ENCODE results near the gene ZBTB7C.

The ZBTB7C gene

GRCh38 chr18:48392268-48392667 lies 16.9 kb downstream of the ZBTB7C start:
- in situ Hi-C loops (cut with MboI; ENCODE audit: low sequenced_read_pairs, unreplicated experiment): no loop called here
- DNase-seq (ENCODE audit: low spot score): no peak
- no peak for TF ChIP-seq CTCF (IDR thresholded peaks at IDR 0.05; ENCODE audit: borderline replicate concordance, control extremely low read depth, extremely low read depth, insufficient read depth, missing control alignments)

- in situ Hi-C loops (cut with MboI; ENCODE audit: low sequenced_read_pairs, unreplicated experiment): no loop called here
- no peak for TF ChIP-seq CTCF (IDR thresholded peaks at IDR 0.05; ENCODE audit: borderline replicate concordance, control extremely low read depth, extremely low read depth, insufficient read depth, missing control alignments)
- DNase-seq (ENCODE audit: low spot score): no peak
Observed at GRCh38 chr18:48391868-48392267, 17.3 kb downstream of the ZBTB7C start.

GRCh38 chr18:48390641-48391040 lies 18.5 kb downstream of the ZBTB7C start:
- in situ Hi-C loops (cut with MboI; ENCODE audit: low sequenced_read_pairs, unreplicated experiment): no loop called here

GRCh38 chr18:48388478-48388877 lies 20.7 kb downstream of the ZBTB7C start:
- DNase-seq (ENCODE audit: low spot score): no peak
- no peak for TF ChIP-seq CTCF (IDR thresholded peaks at IDR 0.05; ENCODE audit: borderline replicate concordance, control extremely low read depth, extremely low read depth, insufficient read depth, missing control alignments)
- in situ Hi-C loops (cut with MboI; ENCODE audit: low sequenced_read_pairs, unreplicated experiment): no loop called here

More at GRCh38 chr18:48390641-48391040, 18.5 kb downstream of the ZBTB7C start:
- no peak for TF ChIP-seq CTCF (IDR thresholded peaks at IDR 0.05; ENCODE audit: borderline replicate concordance, control extremely low read depth, extremely low read depth, insufficient read depth, missing control alignments)
- DNase-seq (ENCODE audit: low spot score): no peak

GRCh38 chr18:48387300-48387699 lies 21.9 kb downstream of the ZBTB7C start:
- DNase-seq (ENCODE audit: low spot score): no peak
- in situ Hi-C loops (cut with MboI; ENCODE audit: low sequenced_read_pairs, unreplicated experiment): no loop called here
- no peak for TF ChIP-seq CTCF (IDR thresholded peaks at IDR 0.05; ENCODE audit: borderline replicate concordance, control extremely low read depth, extremely low read depth, insufficient read depth, missing control alignments)

GRCh38 chr18:48385596-48385995 lies 23.6 kb downstream of the ZBTB7C start:
- DNase-seq (ENCODE audit: low spot score): no peak
- in situ Hi-C loops (cut with MboI; ENCODE audit: low sequenced_read_pairs, unreplicated experiment): no loop called here
- no peak for TF ChIP-seq CTCF (IDR thresholded peaks at IDR 0.05; ENCODE audit: borderline replicate concordance, control extremely low read depth, extremely low read depth, insufficient read depth, missing control alignments)

- in situ Hi-C loops (cut with MboI; ENCODE audit: low sequenced_read_pairs, unreplicated experiment): no loop called here
- TF ChIP-seq CTCF (IDR thresholded peaks at IDR 0.05; ENCODE audit: borderline replicate concordance, control extremely low read depth, extremely low read depth, insufficient read depth, missing control alignments): no peak
- no peak for DNase-seq (ENCODE audit: low spot score)
Observed at GRCh38 chr18:48376934-48377333, 32.2 kb downstream of the ZBTB7C start.
